Ovary (tissue), 9 donors: ENCODE data around the gene ZMIZ1. TPM values are rescaled to one million over a fixed set of nuclear protein-coding genes. Genes with fewer than 3 reads are reported as not detected.
A peak's percentile ranks its signal among the peaks of the same experiment; 100 is the strongest.

Experiments used
- DNase-seq, 5 donors: peaks; one replicate each; pipeline ENCODE4 v3.0.0-alpha.2; 2019 to 2020
- H3K27ac ChIP-seq, 2 donors: fragments of 200-600 bp; one replicate each; pipeline versions ENCODE4 v1.5.1 to v1.8.0; 2019 to 2022
- H3K27me3 ChIP-seq: fragments of 200-600 bp; one replicate; pipeline ENCODE4 v1.8.0; 2022
- H3K36me3 ChIP-seq: fragments of 200-600 bp; sonication (generic); one replicate; pipeline ENCODE4 v1.5.1; 2019
- H3K4me1 ChIP-seq: one replicate; pipeline ENCODE4 v1.8.1; 2013; ENCODE audit warnings: mild to moderate bottlenecking, moderate library complexity; ENCODE audit not compliant: insufficient read depth
- H3K4me3 ChIP-seq: fragments of 200-600 bp; sonication (generic); one replicate; pipeline ENCODE4 v1.5.1; 2017
- H3K9me3 ChIP-seq, 2 donors: fragments of 200-600 bp in 1 of 2; sonication (generic) in 1 of 2; one replicate each; pipeline versions ENCODE4 v1.5.1 to v1.8.1; 2013 to 2019; ENCODE audit warnings: mild to moderate bottlenecking in 1 of 2, moderate library complexity in 1 of 2
- CTCF ChIP-seq, 3 donors: fragments of 450-650 bp in 2 of 3; fragments of 200-600 bp in 1 of 3; IDR thresholded peaks; one replicate each; pipeline versions ENCODE4 v1.5.1 to v1.8.0; 2016 to 2022; ENCODE audit warnings: antibody characterized with exemption in 3 of 3, mild to moderate bottlenecking in 1 of 3
- EP300 ChIP-seq: sonication (generic); formaldehyde crosslinking; IDR thresholded peaks from one replicate; pipeline ENCODE4 v1.6.1; 2017; ENCODE audit warnings: antibody characterized with exemption
- POLR2A ChIP-seq: fragments of 450-650 bp; IDR thresholded peaks from one replicate; pipeline ENCODE4 v1.6.1; 2017; ENCODE audit warnings: antibody characterized with exemption, mild to moderate bottlenecking, moderate library complexity
- WGBS, 3 donors: extraction: QIAGEN DNeasy Blood & Tissue Kit in 1 of 3; methylation state at CpG; one replicate each; pipeline versions ENCODE4 v1.1.5 to v1.1.7; 2013 to 2017; 5-methylcytosine and 5-hydroxymethylcytosine counted together
- intact Hi-C, 4 donors: fragments of 100-400 bp; cut with DNase I; formaldehyde crosslinking; loops; one replicate each; pipeline versions ENCODE4 v1.11.0 to v1.15.1; 2022 to 2023
- polyA plus RNA-seq, 2 donors: library from polyadenylated mRNA; stranded (reverse); fragments of 200-250 nt in 1 of 2; fragments of 350-450 nt in 1 of 2; fragmentation: Illumina TruSeq in 1 of 2; extraction: RNeasy Lipid Tissue Mini Kit (QIAGEN cat#74804) in 1 of 2; gene quantifications; one replicate each; pipeline ENCODE4 v1.2.3, GENCODE V29; 2013 to 2014
- total RNA-seq, 7 donors: library from RNA; depleted of rRNA in 2 of 7; stranded (reverse); fragments of >200 nt in 2 of 7; fragmentation: NEBNext Ultra II Directional in 3 of 7; extraction: Animal tissue kit (Norgen Biotek cat#: 25700) in 3 of 7; gene quantifications; one replicate each; pipeline versions ENCODE4 v1.1.0 to v1.2.4, GENCODE V29; 2016 to 2023
- donor health status: DM: no; HTN: no; CAD: no; lungs with moderate emphysema.
- donor health status: DM: no; HTN: no; CAD: no.
- donor health status: Bipolar disorder and iron deficiency.
- donor health status: DM: yes; HTN: yes; CAD: no.
- donor health status: DM: no; HTN: no; CAD: no.
- donor health status: DM: yes; HTN: yes; CAD: no.

Gene ZMIZ1
- total and polyA plus RNA-seq, 9 donors: 30.3 to 117 (median 69.1) TPM

GRCh38 chr10:79101560-79102497, 33.1 kb downstream of the ZMIZ1 start:
- no peaks in the 10 kb centered on the region for H3K27me3 ChIP-seq
- H3K4me3 ChIP-seq: no peak overlapping the region
- 15 to 23% (median 18%) methylated on average over 20 to 22 of the region's 22 CpGs for WGBS, 3 donors
- intact Hi-C loops: no loop called here
- H3K36me3 ChIP-seq: no peaks in the 10 kb centered on the region
- TF ChIP-seq EP300: no peak
- TF ChIP-seq POLR2A: no peak
- no peak for TF ChIP-seq CTCF (IDR thresholded peaks at IDR 0.05)
- H3K4me1 ChIP-seq: peaks cover 73% of the 10 kb centered on the region
- peak; percentile 84 to 90 (median 88) for DNase-seq
- peak overlapping the region; percentile 79 to 85 for H3K27ac ChIP-seq
- no peaks in the 10 kb centered on the region for H3K9me3 ChIP-seq

GRCh38 chr10:79102498-79102874, 33.7 kb downstream of the ZMIZ1 start:
- H3K27ac ChIP-seq: peak overlapping the region; percentile 7 to 85
- 40 to 58% (median 44%) methylated on average over 7 of the region's 7 CpGs for WGBS, 3 donors

GRCh38 chr10:79103129-79103528, 34.4 kb downstream of the ZMIZ1 start:
- 74 to 84% (median 82%) methylated on average over 13 of the region's 13 CpGs for WGBS, 3 donors
- H3K27ac ChIP-seq: peak overlapping the region; percentile 7 to 85
- no peak overlapping the region for H3K4me3 ChIP-seq
- peaks cover 65% of the 10 kb centered on the region for H3K4me1 ChIP-seq
- no peaks in the 10 kb centered on the region for H3K9me3 ChIP-seq
- no peaks in the 10 kb centered on the region for H3K36me3 ChIP-seq
- DNase-seq: no peak
- no peak for TF ChIP-seq CTCF (IDR thresholded peaks at IDR 0.05)
- TF ChIP-seq EP300: no peak
- no peak for TF ChIP-seq POLR2A
- intact Hi-C loops: no loop called here
- no peaks in the 10 kb centered on the region for H3K27me3 ChIP-seq

More at GRCh38 chr10:79102498-79102874, 33.7 kb downstream of the ZMIZ1 start:
- Histone ChIP-seq H3K36me3 (no peaks in the 10 kb centered on the region), H3K9me3 (no peaks in the 10 kb centered on the region), H3K4me3 (no peak overlapping the region), H3K4me1 (peaks cover 70% of the 10 kb centered on the region), H3K27me3 (no peaks in the 10 kb centered on the region)
- intact Hi-C loops: no loop called here
- peak; percentile 56 to 68 (median 62) for DNase-seq
- TF ChIP-seq CTCF (IDR thresholded peaks at IDR 0.05): no peak
- TF ChIP-seq POLR2A: no peak
- no peak for TF ChIP-seq EP300

- H3K4me3 ChIP-seq: no peak overlapping the region
- peak overlapping the region; percentile 7 to 85 for H3K27ac ChIP-seq
- no peaks in the 10 kb centered on the region for H3K36me3 ChIP-seq
- TF ChIP-seq CTCF (IDR thresholded peaks at IDR 0.05) (no peak), POLR2A (no peak), EP300 (no peak)
- 68 to 89% (median 72%) methylated on average over 6 to 8 of the region's 8 CpGs for WGBS, 3 donors
- peaks cover 67% of the 10 kb centered on the region for H3K4me1 ChIP-seq
- intact Hi-C loops: no loop called here
- H3K9me3 ChIP-seq: no peaks in the 10 kb centered on the region
- no peaks in the 10 kb centered on the region for H3K27me3 ChIP-seq
- no peak for DNase-seq
These were observed 34.8 kb downstream of the ZMIZ1 start for GRCh38 chr10:79103585-79103984.
